Activated naive CD4-positive, alpha-beta T cell treated with anti-CD3 and anti-CD28 coated beads, Interleukin-2, amount 50 U/mL, for 16 hours (primary cell): Measurements from ENCODE around the gene EXOSC10.
A peak's percentile ranks its signal among the peaks of the same experiment; 100 is the strongest.

Source experiments
- DNase-seq: peaks from one replicate; pipeline ENCODE4 v3.0.0-alpha.2; 2020

EXOSC10 gene

DNA sequence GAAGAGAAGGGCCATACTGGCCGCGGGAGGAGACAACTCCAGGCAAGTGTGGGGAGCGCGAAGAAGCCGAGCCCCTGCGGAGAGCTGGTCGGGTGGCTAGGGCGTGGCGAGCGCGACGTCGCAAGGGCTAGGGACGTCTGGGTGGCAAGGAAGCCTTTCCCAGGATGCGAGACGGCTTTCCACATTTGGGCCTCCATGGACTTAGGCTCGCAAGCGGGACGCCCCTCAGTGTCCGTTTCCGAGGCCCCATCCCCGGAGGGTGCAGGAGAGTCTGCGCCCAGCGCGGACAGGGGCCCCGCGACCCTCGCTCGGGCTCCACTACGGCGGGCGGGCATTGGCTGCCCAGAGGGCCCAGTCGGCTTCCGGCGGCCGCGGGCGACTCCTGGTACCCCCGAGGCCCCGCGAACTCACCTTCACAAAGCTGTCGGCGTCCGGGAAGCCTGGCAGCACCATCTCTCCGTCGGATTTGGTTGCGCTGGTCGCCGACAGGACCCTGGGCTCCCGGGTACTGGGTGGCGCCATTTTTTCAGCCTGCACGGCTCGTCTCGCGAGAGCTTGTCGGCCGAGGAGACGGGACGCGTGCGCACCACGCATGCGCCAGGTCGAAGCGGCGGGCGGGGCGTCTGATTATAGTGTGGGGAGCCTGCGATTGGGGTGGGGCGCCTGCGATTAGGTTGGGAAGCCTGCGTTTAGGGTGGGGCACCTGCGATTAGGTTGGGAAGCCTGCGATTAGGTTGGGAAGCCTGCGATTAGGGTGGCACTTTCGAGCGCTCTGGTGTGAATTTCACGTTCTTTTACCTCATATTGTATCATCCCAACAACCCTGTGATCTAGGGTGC, at the start of gene EXOSC10:
EXOSC10 (minus strand) TSS at position 560 of the 839 bp plus-strand sequence; CDS start at position 522, 38 bp downstream.
- peak; percentile 95 for DNase-seq

DNA sequence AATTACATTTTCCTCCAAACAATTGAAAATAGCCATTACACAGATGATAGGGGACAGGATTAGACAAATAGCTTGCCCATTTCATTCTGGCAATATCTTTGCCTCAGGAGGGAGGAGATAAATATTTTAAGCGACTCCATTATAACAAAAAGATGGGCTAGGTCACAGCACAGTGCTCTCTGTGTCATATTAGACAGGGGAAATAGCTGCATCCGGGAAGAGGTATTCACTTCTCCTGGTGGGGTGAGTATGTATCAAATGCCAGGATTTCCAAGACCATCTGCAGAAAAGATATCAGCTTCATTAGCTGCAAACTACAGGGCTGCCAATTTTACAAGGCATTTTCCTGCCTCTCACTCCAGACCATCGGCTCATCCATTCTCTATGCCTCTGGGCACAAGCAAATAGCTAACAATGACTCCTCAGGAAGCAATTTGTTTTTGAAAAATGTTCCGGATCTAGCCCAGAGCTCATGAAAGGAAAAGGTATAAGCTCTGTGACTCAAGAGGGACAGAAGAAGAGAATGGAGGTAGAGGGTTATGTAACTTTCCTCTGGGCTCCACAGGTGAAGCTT, 47.6 kb upstream of the EXOSC10 start:
- no peak for DNase-seq

DNA sequence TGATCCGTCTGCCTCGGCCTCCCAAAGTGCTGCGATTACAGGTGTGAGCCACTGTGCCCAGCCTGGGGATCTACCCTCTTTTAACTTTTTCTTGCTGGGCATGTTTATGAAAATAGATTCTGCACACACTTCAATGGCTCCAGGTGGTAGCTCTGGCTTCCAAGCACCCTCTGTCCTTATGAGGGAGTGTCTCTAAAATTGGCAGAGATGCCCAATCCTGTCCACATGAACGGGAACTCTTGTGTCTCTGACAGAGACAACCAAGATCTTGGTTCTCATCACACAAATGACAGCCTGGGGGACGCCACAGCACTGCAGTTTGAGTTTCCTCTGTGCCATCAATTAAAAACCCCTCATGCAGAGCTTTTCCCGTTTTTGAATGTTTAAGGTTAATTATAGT, 46.1 kb upstream of the EXOSC10 start:
- no peak for DNase-seq

DNA sequence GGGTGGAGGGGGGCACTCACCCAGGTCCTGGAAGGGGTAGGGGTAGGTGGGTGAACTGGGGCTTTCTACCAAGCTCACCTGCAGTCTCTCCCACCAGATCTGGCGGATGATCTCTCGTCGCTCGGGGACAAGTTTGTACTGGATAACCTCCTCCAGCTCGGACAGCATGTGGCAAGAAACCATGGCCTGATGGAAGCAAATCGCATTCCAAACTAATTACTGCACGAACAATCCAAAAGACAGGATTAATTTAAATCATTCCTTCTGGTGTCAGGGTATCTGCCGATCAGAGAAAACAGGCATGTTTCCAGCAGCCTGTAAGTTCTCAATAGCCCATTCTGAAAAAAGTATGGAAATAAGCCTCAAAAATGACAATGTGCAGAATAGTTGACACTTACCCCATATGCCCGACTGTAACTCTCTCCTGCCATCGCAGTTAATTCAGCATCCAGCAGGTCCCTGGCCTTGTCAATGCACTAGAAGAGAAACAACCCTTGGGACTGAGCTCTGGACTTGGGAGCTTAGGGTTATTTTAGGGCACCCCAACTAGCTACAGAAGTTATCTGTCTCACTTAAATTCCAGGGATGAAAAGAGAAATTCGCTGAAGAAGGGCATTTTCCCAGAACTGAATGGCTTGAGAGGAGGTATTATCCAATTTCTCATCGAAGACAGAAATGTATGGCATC, 45.0 kb upstream of the EXOSC10 start:
- DNase-seq = no peak

DNA sequence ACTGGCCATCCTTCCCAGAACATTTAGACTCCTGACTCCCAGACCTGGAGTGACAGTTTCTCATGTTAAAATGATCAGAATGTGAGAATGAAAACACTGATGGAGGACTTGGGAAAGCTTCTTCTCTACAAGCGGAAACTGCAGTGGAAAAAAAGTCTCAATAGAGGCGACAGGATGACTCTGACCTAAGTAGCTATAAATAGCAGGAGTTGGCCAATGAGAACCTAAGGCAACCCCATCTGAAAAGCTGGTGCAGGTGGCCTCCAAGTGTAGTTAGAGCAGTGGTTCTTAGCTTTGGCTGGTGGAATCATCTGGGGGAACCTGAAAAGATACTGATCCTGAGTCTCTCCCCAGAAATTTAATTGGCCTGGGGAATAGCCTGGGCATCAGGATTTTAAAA, 44.2 kb upstream of the EXOSC10 start:
- DNase-seq = no peak

DNA sequence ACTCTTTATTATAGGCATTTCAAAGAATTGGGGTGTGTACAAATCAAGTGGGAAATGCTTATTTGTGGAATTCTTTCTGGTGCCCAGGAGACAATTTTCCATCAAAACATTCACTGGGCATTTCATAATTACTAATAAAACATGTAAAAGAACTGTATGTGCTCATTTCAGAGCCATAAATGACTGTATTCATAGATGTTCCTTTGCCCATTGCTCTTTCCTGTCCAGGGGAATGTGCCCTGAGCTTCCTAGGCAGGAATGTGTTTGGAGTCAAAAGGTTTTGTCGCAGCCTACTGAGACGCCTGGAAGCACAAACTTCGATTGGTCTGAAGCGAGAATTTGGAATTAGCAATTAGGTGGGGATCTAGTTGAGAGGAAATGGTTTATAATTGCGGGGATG, 43.7 kb upstream of the EXOSC10 start:
- DNase-seq = no peak

DNA sequence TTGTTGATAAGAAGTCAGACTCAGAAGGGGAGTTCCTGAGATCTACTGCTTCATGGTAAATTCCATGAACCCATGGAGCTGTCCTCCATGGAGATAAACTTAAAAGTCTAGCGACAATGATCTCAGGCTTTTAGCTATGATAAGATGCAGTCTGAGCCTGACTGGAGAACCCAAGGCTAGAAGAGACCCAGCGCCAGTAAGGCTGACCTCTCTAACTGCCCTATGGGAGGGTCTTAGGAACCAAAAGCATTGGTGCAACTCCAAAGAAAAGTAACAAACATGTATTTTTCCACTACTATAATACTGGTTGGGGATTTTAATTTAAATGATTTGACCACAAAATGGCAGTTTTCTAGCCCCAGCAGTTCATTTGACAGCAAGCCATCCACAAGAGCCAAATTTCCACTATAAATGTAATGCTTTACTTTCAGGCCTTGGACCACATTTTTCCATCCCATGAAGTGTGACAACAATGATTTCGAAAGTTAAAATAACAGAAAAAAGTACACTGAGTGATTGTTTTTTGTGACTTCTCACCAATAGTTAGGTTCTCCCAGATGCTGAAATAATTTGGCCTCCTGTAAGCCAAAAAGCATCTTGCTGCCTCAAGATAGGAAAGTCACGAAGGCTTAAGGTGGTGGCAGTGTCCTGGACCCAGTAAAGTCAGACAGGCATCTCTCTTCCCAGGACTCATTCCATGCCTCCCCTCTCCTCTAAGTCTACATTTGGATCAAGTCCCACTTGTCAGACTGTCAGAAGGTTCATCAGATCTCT, 43.1 kb upstream of the EXOSC10 start:
- DNase-seq = no peak

DNA sequence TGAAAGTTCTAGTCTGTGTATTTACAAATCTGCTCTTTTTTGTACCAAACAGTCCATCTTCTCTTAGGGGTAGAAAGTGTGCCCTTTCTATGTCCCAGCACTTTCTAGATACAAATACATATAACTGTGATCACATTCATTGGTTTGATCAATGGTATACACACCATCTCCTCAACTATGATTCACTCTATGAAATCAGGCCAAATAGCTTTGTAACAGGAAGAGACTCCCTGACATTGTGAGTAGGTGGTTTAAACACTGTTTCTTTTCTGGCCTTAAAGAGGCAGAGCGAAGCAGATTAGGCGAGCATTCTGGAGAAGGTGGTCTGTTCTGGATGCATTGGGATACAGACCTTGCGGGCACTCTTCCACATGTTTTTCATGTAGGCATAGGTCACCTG, 39.3 kb upstream of the EXOSC10 start:
- no peak for DNase-seq

DNA sequence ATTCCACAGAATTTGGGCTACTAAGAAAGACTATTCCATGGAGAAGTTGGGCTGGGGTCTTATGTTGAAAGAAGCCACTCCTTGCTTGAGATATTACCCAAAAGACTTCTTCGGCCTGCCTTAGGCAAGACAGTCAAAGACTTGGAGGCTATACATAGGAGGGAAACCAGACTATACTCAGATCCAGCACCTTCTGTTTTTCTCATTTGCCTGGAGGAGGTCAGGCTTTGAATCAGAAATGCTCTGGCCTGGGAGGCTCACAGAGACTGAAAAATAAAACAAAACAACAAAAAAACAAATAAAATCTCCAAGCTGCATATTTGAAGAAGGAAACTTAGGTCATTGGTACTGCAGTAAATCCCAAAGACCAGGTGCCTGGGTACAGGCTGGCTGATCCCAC, 38.4 kb upstream of the EXOSC10 start:
- DNase-seq = no peak

DNA sequence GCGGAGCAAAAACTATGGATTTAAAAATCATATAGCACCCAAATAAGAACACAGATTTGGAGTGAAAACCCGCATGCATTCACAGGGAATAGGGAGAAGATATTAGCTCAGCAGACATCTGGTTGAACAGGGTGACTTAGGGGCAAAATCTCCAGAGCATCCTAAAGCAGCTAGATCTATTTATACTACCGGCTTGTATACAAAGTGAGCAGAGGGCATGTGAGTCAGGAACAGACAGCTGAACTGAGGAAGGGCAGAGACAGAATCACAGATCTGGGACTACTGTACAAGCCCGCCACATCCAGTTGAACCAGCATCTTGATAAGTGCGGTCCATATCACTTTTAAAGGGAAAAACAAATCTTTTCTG, 35.2 kb upstream of the EXOSC10 start:
- no peak for DNase-seq

DNA sequence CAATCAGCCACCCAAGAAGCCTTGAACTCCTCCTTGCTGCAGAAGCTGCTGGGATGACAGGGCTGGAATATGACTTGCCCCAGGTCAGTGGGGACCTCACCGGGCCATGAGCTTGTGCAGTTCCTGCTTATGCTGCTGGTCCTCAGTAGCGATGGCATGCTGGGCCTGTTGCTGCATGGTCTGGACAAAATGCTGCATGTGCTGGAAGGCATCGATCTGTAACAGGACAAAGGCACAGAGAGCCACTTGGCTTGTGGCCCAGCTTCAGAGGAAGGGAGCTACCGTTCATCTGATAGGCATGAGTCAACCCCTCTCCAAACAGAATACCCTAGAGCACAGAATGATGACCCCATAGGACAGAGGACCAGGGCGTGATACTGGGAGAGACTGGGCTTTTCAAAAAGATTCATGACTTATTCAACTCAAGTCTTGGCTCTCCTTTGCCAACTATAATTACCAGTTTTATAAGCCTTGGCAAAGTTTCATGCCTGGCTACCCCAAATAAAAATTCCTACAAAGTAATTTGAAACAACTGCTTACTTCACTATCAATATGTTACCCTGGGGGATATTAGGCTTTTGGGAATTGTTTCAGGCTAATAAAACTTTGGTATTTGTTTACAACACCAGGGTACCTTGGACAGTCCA, 34.7 kb upstream of the EXOSC10 start:
- DNase-seq = no peak

DNA sequence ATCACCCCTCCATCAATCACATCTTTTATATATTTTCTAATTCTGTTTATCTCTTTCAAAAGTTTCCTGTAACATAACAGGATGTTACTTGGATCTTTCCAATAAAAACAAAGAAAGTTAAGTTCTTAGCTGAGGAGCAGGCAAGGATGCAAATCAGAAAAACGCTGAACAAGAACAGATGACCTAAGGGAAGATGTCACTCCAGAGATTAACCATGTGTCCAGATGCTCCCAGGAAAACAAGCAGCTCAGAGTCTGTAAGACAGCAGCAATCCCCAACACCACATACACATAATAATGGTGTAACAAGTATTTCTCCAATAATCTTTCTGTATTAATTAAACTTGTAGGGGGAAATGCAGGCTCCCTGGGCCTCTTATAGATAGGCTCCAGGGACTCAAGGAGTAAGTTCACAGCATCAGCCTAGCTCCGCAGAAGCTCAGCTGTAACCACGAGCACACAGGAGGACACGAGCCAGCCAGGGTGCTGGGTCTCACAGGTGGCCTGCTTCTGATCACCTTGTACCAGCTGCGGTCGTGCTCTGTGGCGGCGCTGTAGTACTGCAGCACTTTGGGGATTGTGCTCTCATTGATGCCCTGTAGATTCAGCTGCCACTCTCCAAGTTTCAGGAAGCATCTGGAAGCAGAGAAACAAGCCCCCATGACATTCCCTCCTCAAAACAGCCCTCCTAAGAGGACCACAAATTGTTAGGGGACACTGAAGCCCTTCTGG, 33.1 kb upstream of the EXOSC10 start:
- no peak for DNase-seq

DNA sequence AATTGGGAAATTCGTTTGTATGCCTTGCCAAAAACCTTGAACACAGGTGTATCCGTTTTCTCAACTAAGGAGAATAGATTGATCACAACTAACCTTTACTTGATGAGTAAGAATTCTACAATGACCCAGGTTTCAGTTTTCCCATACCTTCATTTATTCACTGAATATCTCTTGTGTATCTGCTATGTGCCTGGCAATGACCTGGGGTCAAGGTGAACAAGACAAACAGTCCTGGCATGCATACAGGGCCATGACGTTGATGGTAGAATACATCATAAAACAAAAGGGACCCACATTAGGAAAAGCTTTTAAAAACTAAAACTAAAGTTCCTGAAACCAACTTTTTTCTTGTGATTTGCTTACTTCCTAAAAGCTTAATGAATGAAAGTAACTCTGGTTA, 32.1 kb upstream of the EXOSC10 start:
- DNase-seq = no peak

DNA sequence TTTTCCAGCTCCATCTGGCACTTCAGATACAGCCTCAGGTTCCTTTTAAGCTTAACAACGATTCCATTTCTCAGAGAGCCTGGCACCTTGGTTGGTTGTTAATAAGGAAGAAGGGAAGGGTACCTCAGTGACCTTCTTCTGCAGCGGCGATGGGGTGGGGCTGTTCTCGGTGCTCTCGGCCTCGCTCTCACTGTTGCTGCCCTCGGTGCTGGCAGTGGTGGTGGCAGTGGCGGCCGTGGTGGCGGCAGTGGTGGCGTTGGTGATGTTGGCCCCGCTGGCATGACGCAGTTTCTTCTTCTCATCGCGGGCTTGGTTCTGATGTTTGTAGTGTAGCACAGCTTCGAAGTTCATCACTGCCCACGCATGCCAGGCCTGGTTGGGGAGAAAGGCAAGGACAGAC, 30.7 kb upstream of the EXOSC10 start:
- DNase-seq = no peak

DNA sequence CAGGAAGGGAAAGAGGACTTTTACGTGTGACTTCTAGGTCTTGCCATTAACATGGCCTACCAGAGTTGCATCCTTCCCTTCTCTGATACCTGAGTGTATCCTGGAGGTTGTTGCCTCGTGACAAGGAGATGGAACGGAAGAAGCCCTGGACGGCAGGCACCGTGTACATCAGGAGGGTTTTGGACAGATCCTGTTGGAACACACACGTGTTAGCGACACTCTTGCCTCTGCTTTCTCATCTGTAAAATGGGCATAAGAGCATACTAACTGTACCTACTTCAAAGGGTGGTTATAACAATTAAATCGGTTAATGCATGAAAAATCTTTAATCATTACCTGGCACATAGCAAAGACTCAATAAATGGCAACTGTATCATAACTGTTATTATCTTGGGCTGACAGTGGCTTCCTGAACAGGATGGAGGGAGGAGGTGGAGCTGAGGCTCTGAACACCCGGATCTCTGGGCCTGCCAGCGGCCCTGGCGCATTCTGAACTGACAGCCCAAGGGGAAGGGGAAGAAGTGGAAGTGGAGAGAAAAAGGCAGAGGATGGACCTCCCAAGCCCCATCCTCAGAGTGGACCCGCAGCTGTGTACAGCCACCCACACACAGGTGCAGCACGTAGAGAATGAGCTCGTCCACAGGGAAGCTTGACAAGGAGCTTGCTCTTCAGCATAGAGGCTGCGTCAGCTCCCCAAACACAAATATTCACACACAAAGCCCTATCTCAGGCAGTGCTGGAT, 30.2 kb upstream of the EXOSC10 start:
- no peak for DNase-seq

DNA sequence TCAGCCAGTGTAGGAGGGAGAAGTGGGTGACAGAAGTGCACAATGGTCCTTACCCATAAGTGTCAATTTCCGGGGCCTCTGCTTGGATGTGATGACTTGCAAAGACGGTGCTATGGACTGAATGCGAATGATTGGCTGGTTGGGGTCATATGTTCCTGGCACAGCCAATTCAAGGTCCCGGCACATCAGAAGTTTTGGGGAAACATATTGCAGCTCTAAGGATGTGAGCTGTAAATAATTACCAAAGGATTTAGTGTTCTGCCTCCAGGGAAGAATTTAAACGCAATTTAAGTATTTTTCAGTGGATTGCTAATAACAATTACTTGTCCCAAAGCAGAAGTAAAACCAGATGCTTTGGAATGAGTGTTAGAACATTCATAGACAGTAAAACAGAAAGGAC, 26.9 kb upstream of the EXOSC10 start:
- no peak for DNase-seq

DNA sequence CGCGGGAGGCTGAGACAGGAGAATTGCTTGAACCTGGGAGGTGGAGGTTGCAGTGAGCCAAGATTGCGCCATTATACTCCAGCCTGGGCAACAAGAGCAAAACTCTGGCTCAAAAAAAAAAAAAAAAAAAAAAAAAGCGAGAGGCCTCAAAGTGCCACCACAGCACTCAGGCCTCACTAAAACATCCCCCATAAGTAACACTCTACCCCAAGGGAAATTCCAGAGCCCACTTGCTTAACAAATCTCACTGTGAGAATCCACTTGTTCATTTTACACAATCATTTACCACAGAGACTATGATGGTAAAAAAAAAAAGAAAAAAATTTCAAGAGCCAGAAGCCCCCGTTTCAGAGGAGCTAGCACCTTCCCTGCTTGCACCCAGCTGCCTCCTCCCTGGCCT, 26.3 kb upstream of the EXOSC10 start:
- DNase-seq = no peak

DNA sequence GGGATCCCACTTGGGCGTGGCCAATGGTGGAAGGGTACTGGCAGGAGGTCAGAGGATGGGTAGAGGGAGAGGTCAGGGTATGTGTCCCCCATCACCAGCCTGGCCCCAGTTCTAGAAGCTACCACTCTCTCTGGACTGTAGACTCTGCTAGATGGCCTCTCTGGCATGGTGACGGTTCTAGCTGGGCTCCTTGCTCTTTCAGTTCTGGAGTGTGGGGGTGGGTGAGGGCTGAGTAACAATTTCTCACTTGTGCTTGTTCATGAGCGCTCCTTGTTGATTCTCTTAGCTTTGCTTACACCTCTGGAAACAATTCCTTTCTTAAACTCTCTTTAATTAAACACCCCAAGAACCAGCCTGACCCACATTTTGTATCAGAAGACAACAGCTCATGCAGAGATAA, 25.3 kb upstream of the EXOSC10 start:
- no peak for DNase-seq

DNA sequence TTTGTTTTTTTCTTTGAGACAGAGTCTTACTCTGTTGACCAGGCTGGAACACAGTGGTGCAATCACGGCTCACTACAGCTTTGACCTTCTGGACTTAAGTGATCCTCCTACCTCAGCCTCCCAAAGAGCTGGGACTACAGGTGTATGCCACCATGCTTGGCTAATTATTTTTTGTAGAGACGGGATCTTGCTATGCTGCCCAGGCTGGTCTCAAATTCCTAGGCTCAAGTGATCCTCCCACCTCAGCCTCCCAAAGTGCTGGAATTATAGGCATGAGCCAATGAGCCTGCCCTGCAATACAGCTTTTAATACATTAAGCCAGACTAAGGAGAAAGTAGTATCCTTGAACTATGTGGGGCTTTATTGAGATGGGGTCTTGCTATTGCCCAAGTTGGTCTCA, 16.6 kb upstream of the EXOSC10 start:
- no peak for DNase-seq

DNA sequence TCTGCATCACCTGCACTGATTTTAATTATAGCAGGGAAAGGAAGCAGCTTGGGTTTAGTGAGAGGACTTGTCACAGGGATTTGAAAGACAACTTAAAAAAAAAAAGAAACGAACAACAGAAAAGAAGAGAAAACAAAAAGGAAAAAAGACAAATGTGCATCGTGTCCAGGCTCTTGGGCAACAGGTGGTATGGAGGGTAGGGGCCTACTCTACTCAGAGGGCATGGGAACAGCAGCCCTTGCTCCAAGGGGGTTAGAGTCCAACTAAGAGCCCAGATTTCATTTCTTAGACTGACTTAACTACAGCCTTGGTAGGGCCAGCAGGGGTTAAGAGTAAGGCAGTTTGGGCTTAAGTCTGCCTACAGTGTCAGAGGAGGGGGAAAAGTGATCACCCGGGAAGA, 15.3 kb upstream of the EXOSC10 start:
- no peak for DNase-seq

DNA sequence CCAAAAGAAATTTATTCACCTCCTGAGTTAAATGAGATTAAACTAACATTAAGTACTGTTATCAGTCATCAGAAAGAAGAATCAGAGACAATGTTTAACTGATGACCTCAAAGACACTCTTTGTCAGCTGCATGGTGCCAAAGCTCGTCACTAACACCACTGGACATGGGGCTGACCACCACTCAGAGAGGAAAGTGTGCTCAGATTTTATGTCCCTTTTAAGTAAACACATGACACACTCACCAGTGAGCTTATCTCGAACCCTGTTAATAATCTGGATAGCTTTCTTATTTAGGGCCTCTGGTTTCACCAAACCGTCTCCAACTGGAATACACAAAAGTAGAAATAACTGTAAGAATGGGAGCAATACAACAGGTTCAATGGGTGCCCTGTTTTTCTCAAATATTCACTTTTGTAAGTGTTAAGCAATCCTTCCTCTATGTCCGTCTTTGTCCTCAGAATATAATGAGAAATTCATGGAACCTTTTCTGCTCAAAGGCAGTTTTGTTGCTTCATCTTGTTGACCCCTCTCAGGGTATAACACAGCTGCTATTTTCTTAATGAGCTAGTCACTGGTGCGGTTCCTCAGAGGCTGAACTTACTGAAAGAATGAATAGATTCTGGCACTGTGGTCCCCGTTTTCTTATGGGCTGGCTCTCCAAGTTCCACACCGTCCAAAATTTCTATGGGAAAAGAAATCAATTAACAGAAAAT, 9.5 kb upstream of the EXOSC10 start:
- DNase-seq = no peak
